ENCODE measurements around the gene POLA1.
"Not testable (repeated sequence)": the region's sequence is repeated elsewhere in the genome, so short reads cannot be mapped to it uniquely, and the experiment has no call there.

The POLA1 gene, protein sequence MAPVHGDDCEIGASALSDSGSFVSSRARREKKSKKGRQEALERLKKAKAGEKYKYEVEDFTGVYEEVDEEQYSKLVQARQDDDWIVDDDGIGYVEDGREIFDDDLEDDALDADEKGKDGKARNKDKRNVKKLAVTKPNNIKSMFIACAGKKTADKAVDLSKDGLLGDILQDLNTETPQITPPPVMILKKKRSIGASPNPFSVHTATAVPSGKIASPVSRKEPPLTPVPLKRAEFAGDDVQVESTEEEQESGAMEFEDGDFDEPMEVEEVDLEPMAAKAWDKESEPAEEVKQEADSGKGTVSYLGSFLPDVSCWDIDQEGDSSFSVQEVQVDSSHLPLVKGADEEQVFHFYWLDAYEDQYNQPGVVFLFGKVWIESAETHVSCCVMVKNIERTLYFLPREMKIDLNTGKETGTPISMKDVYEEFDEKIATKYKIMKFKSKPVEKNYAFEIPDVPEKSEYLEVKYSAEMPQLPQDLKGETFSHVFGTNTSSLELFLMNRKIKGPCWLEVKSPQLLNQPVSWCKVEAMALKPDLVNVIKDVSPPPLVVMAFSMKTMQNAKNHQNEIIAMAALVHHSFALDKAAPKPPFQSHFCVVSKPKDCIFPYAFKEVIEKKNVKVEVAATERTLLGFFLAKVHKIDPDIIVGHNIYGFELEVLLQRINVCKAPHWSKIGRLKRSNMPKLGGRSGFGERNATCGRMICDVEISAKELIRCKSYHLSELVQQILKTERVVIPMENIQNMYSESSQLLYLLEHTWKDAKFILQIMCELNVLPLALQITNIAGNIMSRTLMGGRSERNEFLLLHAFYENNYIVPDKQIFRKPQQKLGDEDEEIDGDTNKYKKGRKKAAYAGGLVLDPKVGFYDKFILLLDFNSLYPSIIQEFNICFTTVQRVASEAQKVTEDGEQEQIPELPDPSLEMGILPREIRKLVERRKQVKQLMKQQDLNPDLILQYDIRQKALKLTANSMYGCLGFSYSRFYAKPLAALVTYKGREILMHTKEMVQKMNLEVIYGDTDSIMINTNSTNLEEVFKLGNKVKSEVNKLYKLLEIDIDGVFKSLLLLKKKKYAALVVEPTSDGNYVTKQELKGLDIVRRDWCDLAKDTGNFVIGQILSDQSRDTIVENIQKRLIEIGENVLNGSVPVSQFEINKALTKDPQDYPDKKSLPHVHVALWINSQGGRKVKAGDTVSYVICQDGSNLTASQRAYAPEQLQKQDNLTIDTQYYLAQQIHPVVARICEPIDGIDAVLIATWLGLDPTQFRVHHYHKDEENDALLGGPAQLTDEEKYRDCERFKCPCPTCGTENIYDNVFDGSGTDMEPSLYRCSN (N-terminal part only)
- total RNA-seq, result 11.1 to 40.1 (median 27.4) reads per million in 18 experiments

- DNase-seq, result peak; percentile 94
Measured at GRCh38 chrX:24693453-24694202, at the start of gene POLA1. Gene POLA1 (plus strand): TSS chrX:24693918. CDS start chrX:24693962, 44 bp downstream.

DNA sequence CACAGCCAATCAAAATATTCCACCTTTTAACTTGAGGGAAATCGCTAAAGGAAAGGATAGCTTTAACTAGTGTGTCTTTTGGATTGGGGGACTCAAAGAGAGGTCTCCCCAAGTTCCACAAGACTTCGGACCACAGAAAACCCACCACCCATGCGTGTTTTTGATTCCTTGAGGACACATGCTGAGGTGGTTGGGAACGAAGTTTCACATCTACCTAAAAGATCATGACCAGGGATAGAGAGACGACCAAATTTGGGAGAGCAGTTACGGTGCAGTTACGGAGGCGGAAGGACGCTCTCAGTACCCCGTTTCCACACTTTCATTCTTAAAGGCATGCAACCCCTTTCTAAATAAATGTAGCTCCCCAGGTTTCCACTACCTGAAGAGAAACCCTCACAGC lies 47.7 kb upstream of the POLA1 start:
- no peak for DNase-seq

- no peak for DNase-seq
Measured at GRCh38 chrX:24646745-24647182, 47.0 kb upstream of the POLA1 start.

- DNase-seq, result peak; percentile 7 to 20
Measured at GRCh38 chrX:24647257-24648058, 46.3 kb upstream of the POLA1 start, which contains the start of gene PCYT1B. Gene PCYT1B (minus strand): TSS chrX:24647347. CDS start chrX:24647105, 242 bp downstream.

DNA sequence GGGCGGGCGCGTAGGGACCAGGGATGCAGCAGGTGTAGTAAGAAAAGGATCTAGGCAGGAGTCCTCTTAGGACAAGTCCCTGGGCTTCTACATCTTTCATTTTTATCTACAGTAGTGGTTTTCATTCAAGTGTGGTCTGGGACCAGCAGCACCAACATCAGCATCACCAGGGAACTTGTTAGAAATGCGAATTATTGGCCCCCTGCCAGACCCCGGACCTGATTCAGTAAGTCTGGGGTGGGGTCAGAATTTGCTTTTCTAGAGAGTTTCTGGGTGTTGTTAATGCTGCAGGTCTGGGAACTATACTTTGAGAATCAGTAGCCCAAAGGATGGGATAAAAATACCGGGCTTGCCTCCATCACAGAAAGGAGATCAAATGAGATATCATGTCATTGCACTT lies 45.2 kb upstream of the POLA1 start:
- DNase-seq, result no peak

DNA sequence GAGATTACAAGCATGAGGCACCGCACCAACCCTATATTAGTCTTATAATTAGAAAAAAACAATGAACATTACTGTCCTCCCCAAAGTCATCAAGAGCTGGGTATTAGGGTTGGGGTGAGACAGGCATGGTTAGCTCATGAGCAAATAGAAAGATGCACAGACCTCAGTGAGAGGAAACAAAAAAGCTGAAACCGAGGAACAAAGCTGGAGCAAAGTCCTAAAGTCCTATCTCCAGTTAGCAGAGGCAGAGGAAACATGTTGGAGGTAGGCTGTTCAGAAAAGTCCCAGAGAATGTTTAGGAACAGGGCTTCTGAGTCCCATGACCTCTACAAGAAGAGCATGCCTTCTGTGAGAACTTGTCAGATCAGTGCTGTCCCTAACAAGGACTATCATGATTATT lies 41.9 kb upstream of the POLA1 start:
- DNase-seq, result no peak

- not testable (repeated sequence) for DNase-seq
Measured at GRCh38 chrX:24655679-24656078, 38.0 kb upstream of the POLA1 start.

DNA sequence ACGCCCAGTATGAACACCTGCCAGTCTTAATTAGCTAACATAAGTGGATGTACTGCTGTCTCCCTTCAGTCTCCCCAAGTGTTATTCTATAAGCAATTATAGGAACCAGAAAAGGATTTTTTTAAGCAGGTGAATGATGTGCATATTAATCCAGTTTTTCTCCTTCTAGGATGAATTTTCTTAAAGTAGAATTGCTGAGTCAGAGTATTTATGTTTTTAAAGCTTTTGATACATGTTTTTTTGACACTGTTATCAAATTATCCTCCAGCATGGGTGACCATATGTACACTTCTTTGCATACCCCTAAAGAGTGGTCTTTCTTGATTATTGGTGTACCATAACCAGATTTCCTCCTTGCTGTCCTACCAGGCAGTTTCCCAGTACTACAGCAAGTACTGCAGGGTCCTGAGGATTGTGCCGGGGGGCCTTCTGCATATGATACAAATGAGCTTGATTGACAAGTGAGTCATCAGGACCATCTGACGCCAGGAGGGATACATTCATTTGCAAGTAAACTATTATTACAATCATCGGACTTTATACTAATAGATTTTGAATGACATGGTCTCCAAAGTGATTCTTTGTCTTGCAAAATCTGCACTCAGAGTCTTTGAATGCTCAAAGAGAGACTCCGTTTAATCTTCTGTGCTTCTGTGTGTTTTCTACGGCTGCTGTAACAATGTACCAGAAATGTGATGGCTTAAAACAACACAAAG lies 35.9 kb upstream of the POLA1 start:
- no peak for DNase-seq

DNA sequence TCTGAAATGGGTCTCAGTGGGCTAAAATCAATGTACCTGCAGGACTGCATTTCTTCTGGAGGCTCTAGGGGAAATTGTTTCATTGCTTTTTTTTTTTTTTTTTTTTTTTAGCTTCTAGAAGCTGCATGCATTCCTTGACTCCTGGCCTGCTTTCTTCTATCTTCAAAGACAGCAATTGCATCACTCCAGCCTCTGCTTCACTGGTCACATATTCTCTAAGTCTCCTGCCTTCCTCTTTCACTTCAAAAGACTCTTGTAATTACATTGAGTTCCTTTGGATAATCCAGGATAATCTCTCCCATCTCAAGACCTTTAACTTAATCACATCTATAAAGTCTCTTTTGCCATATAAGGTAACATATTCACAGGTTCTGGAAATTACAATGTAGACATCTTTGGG lies 35.3 kb upstream of the POLA1 start:
- DNase-seq, result no peak

- DNase-seq, result no peak
Measured at GRCh38 chrX:24659106-24659505, 34.6 kb upstream of the POLA1 start.

DNA sequence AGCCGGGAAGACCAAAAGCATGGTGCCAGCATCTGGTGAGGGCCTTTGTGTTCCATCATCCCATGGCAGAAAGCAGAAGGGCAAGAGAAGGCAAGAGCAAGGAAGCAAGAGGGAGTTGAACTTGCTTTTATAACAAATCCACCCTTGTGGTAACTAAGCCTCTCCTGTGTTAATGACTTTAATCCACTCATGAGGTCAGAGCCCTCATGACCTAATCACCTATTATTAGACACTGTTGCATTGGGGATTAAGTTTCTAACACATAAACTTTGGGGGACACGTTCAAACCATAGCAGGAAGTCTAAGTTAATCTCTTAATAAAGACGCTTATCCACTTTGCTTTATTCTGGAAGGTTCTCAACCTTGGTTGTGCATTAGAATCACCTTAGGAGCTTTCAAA lies 34.1 kb upstream of the POLA1 start:
- DNase-seq, result no peak

- DNase-seq, result no peak
Measured at GRCh38 chrX:24661292-24661691, 32.4 kb upstream of the POLA1 start.

GRCh38 chrX:24662352-24662751 lies 31.4 kb upstream of the POLA1 start:
- no peak for DNase-seq

DNA sequence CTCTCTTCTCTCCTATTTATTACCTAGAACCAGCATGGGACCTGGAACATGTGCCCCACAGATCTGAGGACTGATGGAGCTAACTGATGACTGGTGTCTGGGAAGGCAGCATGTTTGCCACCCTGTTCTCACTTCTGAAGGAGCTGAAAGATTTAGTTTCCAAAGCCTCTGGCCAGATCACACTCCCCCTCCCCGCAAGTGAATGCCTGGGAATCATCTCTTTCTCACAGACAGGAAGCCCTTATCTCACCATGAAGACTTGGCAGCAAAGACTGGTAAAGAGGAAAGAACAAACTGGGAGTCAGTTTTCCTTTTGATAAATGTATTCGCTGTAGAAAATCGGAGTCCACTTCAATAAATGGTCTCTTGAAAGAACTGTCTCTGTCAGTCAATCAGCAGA lies 25.6 kb upstream of the POLA1 start:
- DNase-seq, result no peak

GRCh38 chrX:24672701-24673190 lies 21.0 kb upstream of the POLA1 start:
- no peak for DNase-seq

DNA sequence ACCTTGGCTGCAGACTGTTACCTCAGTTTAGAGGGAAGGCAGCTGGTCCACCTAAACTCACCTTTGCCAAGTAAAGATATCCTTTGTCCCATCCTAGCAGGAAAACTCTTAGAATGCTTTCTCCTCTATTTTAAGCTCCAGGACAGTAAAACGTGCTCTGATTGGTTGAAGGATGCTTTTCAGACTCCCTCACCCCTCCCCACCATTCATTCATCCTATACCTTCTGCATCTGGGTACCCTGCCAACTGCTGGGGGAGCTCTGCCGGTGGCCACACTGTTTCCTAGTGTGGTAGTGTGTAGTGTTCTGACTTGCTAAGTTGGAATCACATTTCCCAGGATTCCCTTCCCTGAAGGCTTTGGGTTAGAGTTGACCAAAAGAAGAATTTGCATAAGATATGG lies 20.3 kb upstream of the POLA1 start:
- DNase-seq, result no peak

- DNase-seq, result peak in 1 of 2 donors; percentile 4
Measured at GRCh38 chrX:24676403-24677024, 17.2 kb upstream of the POLA1 start.

- no peak for DNase-seq
Measured at GRCh38 chrX:24682739-24683432, 10.8 kb upstream of the POLA1 start.

- no peak for DNase-seq
Measured at GRCh38 chrX:24684048-24684447, 9.7 kb upstream of the POLA1 start.

Data from inflammatory macrophage (primary cell).